Medulla oblongata (tissue), 1 donor: ENCODE measurements around the gene TMEM156.
"Not testable (repeated sequence)": the region's sequence is repeated elsewhere in the genome, so short reads cannot be mapped to it uniquely, and the experiment has no call there.

Experiments
- DNase-seq: peaks from one replicate; pipeline ENCODE4 v3.0.0-alpha.2; 2015; ENCODE audit errors: extremely low spot score

TMEM156 gene

DNA sequence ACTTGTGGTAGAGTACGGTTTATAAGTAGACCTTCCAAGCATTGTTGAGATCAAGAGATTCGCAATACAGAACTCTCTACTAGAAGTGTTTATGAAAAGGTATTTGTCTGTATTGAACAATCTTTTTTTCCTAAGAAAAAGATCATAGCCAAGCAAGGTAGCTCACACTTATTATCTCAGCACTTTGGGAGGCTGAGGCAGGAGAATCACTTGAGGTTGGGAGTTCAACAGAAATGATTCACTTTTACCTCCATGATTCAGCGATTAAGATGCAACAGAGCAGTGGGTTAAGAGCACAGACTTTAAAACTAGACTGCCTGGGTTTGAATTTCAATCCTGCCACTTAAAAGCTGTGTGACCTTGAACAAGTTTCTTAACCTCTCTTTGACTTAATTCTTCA lies 74.3 kb downstream of the TMEM156 start:
- no peak for DNase-seq

DNA sequence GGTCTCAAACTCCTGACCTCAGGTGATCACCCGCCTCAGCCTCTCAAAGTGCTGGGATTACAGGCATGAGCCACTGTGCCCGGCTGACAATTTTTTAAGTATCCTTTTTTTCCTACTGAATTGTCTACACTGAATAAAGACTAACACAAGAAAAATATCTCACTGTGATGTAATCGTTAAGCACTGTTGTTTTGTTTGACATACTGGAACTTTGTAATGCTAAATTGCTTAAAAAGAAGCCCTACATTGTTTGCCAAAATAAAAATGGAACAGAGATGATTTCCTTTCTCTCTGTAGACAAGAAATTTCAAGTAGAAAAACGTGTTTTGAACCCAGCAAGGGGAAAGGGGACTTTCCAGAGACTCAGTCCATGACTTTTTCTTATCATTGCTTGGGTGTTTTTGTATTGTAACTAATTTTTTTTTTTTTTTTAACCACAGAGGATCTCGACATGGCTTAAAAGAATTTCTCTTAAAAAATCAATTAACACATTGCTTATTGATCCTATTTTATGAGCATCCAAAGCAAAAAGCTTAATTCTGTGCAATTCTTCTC lies 74.9 kb downstream of the TMEM156 start:
- DNase-seq = no peak

DNA sequence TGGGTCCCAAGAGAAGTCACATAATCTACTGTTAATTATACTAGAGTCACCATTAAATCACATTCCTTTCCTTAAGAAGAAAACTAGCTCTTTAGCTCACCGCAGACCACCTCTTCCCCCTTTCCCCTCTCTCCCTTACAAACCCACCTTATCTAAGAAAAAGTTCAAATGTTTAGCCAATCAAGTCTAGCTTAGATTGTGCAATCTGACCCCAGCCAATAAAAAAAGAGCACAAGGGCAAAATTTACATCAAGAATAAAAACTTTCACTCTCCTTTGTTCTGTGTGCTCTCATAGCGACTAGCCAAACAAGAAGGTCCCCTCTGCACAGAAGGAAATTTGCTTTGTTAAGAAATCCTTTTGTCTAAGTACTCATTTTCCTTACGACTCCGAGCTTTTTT lies 76.3 kb downstream of the TMEM156 start:
- DNase-seq = no peak

DNA sequence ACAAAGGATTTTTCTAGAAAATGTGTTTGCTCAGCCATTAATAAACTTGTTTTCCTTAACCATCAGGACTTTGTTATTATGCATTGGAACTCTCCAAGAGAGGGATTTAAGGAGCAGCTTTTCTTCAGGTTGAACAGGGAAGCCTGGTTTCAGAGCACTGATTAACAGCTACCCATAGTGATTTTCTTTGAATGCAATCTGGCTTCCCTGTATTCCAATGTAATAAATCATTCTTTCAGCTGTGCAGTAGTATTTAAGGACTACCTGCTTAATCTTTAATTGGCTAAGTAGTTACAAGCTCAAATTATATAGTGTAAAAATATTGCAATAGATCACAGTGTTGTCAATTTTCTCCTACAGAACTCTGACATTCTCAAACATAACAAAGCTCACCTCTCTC lies 77.5 kb downstream of the TMEM156 start:
- DNase-seq = no peak

DNA sequence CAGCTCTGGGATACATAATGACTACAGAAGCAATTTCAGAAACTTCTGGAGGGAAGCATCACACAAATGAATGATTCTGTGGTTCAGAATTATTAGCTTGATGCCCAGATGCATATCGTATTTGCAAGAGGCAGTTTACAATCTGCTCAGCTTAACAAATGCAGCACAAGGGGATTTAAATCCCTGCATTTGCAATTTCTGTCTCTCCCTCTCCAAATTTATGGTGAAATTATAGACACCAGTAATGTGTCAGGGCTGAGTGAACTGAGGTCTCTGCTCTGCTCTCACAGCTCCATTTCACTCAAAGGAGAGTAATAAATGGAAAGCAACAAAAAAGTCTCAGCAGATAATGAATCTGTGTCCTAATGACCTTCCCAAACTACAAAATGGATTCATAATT lies 80.2 kb downstream of the TMEM156 start:
- no peak for DNase-seq

DNA sequence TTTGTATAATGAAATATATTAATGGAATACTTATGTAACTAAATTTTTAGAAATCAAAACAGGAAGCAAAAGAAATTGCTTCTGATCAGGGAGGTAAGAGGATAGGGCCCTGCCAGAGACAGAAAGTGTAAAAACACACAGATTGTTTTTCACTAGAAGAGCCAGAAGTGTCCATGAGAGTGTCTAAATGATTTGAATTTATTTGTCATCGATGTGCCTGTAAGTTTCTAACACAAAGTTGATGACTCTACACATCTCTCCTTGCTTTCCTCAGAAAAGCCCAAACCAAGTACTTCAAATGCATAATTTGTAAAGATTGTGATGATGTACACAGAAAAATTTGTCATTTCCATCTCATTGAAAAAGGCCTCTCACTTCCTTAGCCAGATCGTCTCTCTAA lies 80.6 kb downstream of the TMEM156 start:
- DNase-seq = no peak

DNA sequence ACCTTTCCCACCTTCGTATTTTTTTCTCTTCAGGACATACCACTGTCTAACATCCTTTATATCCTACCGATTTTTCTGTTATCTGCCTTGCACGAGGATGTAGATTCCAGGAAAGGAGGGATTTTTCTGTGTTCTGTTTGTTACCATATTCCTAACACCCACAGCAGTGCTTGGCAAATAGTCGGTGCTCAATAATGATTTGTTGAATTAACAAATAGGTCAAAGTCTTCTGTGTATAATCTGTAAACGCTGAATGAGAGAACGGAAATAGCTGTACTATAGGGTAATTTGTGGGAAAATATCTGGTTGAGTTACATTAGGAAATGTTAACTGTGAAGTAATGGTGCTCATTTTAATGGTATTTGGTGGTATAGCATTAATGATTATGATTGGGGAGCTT lies 81.5 kb downstream of the TMEM156 start:
- no peak for DNase-seq

DNA sequence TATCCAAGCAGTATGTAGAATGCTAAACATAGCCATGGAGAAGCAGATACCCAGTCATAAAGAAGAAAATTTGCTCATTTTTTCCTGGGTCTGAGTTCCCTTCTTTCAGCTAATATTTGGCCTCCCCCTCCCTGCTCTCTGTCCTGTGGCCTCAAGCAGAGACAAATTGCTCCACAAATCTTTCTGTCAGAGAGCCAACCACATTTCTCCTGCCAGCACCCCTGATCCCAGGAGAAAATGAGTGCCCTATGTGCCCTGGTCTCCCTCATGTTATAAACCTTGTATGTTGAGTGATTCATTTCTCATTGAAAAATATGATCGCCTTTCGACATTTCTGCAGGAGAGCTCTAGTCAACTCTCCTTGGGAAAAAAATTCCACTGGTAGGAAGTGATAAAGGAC lies 82.0 kb downstream of the TMEM156 start:
- DNase-seq = no peak

DNA sequence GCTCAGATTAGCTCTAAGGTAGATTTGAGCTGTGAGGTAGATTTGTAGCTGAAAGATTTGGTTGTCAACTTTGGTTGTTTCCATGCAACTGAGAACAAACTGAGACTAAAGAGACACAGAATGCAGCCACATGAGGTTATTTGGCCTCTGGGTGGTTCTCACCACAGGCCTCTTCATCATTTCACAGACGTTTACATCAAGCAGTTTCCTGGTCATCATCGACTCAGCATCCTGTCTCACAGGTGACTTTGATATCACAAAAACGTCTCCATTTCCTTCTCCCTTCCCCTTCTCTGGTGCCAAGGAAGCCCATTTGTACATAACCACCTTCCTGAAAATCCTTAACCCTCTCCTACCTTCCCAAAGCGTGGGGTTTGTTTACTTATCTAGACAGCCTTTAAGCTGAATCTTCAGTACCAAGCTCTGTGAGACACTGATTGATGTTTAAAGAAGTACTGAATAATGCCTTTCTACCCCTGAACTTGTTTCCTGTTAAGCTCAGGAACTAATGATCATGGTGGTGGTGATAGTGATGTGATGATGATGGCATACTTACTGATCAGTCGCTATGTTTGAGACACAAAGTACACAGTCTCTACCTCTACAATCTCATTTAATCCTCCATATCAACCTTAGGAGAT lies 82.7 kb downstream of the TMEM156 start:
- no peak for DNase-seq

DNA sequence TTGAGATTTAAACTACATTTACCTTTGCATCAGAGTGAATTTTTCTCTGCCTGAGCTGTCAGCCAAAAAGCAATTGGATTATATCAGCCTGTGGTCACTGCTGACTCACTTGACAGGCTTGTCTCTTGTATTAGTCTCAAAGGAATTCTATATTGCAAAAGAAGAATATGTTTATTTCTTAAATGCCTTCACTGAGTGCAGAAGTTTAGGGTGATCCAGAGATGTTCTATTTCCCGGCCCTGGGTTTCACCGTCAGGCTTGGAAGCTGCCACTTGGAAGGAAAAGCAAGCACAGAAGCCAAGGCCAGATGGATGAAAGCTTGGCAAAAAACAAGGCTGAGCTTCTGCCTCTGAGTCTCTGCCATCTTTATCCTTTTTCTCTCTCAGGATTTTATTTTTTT lies 83.7 kb downstream of the TMEM156 start:
- peak; percentile 68 for DNase-seq

DNA sequence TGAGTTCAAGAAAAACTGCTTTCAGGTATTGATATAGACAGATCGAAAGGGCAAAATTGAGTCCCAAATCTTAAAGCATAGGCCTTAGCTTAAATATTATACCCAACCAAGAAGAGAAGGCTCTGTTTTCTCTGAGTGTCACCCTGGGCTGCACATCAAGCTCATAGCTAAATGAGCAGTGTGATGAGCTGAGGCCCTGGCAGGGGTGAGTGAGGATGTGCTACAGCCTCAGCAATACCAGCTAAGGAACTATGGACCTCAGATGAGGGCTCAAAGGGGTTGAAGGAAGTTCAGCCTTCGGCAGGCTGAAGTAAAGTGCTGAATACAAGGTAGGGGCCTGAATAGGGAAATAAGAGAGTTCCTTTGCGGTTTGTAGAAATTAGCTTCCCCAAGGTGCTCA lies 85.3 kb downstream of the TMEM156 start:
- no peak for DNase-seq

DNA sequence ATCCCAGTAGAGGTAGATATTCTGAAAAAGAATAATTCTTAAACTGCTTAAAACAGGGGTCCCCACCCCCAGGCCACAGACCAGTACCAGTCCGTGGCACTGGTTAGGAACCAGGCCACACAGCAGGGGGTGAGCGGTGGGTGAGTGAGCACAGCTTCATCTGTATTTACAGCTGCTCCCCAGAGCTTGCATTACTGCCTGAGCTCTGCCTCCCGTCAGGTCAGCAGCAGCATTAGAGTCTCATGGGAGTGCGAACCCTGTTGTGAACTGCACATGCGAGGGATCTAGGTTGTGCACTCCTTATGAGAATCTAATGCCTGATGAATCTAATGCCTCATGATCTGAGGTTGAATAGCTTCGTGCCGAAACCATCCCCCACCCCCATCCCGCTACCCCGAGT lies 87.8 kb downstream of the TMEM156 start:
- DNase-seq = no peak

DNA sequence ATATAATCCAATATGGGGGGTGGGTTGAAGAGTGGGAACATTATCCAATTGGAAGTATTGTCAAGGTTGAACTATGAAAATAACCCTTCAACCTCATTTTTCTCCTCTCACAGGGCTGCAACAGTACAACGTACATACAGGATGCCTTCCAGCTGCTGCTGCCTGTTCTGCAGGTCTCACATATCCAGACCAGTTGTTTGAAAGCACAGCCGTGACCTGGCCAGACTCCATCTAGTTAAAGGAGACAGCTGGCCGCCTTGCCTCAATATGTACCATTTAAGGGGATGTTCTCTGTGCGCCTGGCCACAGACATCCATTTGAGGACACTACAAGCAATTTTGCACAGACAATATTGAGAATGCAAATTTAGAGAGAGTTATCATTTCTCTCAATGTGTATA lies 88.9 kb downstream of the TMEM156 start:
- no peak for DNase-seq

DNA sequence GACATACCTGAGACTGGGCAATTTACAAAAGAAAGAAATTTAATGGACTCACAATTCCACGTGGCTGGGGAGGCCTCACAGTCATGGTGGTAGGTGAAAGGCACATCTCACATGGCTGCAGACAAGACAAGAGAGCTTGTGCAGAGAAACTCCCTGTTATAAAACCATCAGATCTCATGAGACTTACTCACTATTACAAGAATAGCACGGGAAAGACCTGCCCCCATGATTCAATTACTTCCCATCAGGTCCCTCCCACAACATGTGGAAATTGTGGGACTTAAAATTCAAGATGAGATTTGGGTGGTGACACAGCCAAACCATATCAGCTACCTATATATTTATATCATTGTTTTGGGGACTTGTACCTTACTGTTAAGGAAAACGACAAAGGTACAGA lies 90.3 kb downstream of the TMEM156 start:
- DNase-seq = not testable (repeated sequence)

DNA sequence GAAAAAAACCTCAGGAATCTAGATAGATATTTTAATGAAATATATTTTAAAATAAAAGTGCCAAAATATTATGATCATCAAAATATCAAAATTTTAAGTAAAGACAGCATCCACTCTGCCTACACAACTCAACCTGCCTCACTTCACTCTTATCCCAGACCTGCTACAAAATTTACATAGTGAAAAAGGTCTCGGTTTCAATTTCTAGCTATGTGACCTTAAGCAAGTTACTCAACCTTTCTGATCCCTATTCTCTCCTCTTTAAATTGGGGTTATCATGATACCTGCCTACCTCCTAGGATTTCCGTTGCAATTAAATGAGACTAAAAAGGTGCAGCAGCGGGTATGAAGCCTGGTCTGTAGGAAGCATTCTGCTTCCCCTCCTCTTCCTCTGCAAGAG lies 91.7 kb downstream of the TMEM156 start:
- DNase-seq = no peak

DNA sequence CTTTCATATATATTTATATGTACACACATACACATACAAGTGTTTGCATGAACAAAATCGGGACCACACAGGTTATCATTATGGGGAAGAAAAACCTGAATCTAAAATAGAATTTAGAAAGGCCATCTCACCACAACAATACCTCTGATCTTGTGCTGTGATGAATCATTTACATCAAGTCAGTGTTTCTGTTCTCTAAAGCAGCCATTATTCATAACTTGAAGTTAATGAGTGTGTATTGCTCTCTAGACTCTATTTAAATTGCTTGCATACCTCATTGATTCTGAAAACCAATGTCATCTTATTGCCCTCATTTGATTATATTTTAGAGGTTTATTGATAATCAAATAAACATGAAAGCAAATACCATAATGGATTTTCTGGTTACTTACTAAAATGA lies 93.0 kb downstream of the TMEM156 start:
- DNase-seq = no peak

DNA sequence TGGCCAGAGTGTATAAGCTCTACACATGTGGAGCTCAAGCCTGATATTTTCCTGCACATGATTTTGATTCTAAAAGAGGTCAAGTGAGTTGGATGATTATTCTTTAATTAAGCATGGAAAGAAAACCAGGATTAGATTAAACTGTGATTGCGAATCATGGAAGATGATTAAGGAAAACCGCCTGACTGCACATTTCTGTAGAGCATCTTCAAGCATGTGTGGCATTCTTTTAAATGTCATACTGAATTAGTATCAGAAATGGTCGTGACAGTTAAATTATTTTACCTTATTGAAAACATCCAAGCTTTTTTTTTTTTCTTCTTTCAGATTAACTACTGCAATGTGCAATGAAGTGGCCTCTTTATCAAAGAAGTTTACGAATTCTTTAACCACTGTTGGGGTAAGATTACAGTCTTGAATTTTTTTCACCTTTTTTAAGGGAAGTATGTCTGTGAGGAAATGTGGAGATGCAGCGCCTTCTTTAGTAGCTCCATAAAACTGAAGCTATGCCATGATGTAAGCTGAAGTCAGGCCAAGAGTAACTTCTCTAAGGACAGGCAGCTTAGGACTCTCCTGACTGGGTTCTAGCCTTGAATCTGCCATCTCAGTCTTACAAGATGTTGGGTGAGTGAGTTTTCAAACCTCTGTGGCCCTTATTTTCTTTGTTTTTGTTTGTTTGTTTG lies 96.7 kb downstream of the TMEM156 start:
- no peak for DNase-seq

DNA sequence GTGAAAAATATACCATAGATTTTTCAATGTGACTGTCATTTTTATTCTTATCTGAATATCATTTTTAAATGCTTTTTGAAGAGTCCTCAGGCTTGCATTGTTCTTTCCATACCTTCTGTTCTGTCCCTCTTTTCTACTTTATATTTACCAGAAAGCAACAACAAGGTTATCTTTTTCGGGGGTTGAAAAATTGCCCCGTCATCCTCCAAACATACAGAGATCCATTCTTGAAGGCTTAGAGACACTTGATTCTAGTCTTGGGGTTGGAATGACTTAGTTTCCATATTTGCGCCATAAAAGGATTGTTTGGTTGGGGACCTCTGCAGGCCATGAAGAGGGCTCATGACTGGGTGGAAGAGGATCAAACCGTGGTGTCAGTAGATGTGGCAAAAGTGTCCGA lies 101.1 kb downstream of the TMEM156 start:
- DNase-seq = no peak

DNA sequence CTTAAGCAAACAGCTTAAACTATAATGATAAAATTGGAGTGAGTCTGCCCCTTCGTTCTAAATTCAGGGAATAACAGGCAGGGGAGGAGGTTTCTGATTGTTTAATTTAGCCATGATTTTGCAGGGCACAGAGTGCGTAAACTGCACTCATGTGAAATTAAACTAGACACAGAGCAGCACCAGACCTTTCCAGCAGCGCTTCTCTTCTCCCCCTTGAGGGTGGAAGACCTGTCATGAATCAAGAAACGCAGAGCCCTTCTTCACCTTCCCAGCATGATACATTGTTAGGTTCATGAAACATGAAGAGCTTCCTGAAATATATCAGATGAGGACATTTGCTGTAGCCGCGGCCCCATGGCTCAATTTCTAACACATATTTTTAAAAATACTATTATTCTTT lies 101.5 kb downstream of the TMEM156 start:
- DNase-seq = no peak

DNA sequence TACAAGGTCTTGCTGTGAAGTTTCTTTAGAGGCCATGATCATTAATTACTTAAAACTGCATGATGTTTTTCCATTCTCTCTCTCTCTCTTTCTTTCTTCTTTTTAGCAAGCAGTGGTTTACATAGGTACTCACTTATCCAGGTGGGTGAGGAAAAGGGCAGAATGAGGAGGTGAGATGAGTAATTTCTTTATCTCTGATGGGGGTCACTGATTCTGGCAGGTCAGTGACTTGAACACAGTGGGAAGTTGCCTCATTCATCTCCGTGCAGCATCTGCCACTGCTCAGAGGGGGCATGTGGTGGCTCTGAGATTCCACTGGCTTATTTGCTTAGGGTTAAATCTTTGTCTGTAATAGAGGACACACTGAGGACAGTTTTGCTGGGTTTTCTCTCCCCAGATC lies 102.0 kb downstream of the TMEM156 start:
- no peak for DNase-seq

DNA sequence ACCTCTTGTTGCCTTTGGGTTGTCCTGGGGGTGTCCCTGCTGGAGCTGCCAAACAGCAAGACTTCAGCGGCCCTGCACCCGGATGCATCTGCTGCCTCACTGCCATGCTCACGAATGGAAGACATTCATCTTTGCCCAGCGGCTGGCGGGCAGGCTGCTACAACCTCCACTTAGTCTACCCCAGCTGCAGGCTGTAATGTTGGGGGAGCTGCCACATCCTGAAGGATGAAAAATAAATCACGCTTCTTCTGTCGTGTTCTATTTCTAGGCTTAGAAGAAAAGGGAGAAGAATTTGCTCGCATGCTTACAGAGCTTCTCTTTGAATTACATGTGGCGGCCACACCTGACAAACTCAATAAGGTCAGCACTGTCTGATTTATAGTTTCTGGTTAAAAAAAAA lies 103.2 kb downstream of the TMEM156 start:
- DNase-seq = no peak

DNA sequence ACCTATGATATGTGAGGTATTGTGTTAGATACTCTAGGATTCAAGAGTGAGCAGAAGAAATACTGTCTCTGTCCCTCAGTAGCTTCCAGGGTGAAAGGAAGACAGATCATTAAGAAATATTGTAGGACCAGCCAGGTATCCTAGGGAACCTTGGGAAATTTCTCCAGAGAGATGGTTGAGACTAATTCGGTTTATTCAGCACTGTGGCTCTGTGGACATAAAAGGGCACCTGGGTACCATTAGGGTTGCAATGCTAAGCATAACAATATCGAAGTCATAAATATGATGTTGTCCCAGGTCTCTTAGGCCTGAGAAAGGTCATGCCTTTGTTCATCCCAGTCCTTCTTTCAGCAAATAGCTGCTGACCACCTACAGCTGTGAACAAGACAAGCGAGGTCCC lies 103.6 kb downstream of the TMEM156 start:
- no peak for DNase-seq

DNA sequence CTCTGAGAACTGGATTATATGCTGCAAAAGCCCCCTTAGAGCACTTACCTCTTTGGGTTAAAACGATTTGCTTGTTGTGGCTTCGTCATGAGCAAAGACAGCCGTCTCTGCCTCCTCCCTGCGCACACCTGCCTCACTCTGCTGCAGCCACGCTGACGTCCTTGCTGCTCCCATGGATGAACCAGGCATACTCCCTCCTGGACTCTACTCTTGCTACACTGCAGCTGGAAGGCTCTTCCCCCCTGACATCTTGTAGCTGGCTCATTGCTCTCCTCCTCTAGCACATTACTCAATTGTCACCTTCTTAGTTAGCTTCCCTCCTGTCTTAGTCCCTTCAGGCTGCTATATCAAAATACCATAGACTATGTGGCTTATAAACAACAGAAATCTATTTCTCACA lies 105.3 kb downstream of the TMEM156 start:
- no peak for DNase-seq
